HG02763 (cell line): ENCODE data around the gene TMEM87B.

ENCODE experiments used
- ATAC-seq: cut with Tn5 transposase; IDR thresholded peaks from one replicate; pipeline ENCODE4 v1.9.1; 2021; ENCODE audit warnings: mild to moderate bottlenecking, moderate library complexity; ENCODE audit not compliant: unreplicated experiment

Gene TMEM87B, protein sequence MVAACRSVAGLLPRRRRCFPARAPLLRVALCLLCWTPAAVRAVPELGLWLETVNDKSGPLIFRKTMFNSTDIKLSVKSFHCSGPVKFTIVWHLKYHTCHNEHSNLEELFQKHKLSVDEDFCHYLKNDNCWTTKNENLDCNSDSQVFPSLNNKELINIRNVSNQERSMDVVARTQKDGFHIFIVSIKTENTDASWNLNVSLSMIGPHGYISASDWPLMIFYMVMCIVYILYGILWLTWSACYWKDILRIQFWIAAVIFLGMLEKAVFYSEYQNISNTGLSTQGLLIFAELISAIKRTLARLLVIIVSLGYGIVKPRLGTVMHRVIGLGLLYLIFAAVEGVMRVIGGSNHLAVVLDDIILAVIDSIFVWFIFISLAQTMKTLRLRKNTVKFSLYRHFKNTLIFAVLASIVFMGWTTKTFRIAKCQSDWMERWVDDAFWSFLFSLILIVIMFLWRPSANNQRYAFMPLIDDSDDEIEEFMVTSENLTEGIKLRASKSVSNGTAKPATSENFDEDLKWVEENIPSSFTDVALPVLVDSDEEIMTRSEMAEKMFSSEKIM

DNA sequence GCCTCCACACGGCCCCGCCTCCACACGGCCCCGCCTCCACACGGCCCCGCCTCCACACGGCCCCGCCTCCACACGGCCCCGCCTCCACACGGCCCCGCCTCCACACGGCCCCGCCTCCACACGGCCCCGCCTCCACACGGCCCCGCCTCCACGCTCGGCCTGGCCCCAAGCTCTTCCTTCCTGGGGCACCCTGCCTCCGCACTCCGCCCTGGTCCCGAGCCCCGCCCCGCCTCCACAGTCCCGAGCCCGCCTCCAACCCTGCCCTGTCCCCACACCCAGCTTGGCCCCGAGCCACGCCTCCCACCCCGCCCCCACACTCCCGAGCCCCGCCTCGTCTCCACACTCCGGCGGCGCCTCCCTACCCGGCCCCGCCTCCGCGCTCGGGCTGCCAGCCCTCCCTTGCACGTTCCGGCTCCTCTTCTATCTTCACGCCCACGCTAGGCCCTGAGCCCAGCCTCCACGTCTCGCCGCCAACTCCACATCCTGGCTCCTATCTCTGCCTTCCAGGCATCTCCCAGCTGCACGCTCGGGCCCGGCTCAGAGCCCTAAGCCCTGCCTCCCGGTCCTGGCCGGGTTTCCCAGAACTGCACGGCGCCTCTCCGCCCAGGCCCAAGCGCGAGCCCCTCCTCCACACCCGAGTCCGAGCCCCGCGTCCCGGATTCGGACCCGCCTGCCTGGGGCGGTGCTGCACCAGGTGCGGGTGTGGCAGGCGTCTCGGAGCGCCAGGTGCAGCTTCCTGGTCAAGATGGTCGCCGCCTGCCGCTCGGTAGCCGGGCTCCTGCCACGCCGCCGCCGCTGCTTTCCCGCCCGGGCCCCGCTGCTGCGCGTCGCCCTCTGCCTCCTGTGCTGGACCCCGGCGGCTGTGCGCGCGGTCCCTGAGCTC, at the start of gene TMEM87B:
TMEM87B (plus strand) TSS at position 423 of the 883 bp plus-strand sequence; CDS start at position 746, 323 bp downstream.
- ATAC-seq = peak; percentile 66

- no peak for ATAC-seq
These were observed 49.5 kb upstream of the TMEM87B start for GRCh38 chr2:112005406-112006075.

- no peak for ATAC-seq
These were observed 49.0 kb upstream of the TMEM87B start for GRCh38 chr2:112006076-112006410.

- ATAC-seq = no peak
These were observed 47.6 kb upstream of the TMEM87B start for GRCh38 chr2:112007493-112007892.

GRCh38 chr2:112008910-112009485, 46.1 kb upstream of the TMEM87B start:
- ATAC-seq = no peak

GRCh38 chr2:112010751-112011150, 44.3 kb upstream of the TMEM87B start:
- no peak for ATAC-seq

DNA sequence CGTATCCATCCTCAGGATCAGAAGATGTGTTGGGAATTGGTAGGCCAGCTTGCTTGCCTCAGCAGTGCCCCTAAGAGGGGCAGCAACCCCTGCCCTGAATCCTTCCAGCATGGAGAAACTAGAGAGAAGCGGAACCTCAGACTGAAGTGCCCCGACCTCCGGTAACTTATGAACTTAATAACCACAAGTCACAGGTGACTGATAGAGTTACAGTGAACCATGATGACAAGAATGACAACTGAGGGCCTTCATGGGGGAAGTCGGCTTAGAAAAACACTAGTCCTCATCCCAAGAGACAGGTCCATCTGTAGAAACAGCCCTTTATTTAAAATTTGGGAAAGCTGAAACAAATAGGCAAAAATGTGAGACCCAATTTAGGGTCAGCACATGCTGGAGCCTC, 42.5 kb upstream of the TMEM87B start:
- ATAC-seq = no peak

- ATAC-seq = no peak
These were observed 36.2 kb upstream of the TMEM87B start for GRCh38 chr2:112018846-112019245.

- ATAC-seq = no peak
These were observed 35.5 kb upstream of the TMEM87B start for GRCh38 chr2:112019569-112019982.

DNA sequence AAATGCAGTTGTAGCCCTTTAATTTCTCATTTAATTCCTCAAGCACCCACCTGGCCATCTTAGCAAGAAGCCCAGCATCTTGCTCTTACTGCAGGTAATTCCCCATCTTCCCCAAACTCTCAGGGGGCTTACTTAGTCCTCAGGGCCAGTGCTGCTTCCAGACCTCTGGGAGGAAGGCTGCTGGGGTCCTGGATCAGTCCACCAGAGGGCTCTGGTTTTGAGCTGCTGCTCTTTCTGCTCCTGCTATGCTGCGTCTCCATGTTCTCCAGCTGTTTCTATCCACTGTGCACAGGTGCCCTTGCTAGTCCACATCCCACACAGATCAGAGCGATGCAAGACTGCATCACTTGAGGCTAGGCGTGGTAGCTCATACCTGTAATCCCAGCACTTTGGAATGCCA, 34.5 kb upstream of the TMEM87B start:
- ATAC-seq = no peak

DNA sequence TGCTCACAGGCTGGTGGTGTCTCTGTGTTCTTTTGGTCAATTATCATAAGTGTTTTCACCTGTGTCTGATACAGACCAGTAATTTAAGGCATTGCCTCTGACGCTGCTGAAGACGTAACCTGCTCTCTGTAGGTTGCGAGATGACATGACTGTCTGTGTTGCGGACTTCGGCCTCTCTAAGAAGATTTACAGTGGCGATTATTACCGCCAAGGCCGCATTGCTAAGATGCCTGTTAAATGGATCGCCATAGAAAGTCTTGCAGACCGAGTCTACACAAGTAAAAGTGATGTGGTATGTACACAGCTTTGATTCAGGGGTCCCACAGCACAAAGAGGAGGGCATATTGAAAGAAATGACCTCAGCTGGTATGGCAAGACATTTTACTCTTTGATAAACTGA, 33.8 kb upstream of the TMEM87B start:
- ATAC-seq = no peak

- ATAC-seq = no peak
These were observed 33.3 kb upstream of the TMEM87B start for GRCh38 chr2:112021781-112022231.

DNA sequence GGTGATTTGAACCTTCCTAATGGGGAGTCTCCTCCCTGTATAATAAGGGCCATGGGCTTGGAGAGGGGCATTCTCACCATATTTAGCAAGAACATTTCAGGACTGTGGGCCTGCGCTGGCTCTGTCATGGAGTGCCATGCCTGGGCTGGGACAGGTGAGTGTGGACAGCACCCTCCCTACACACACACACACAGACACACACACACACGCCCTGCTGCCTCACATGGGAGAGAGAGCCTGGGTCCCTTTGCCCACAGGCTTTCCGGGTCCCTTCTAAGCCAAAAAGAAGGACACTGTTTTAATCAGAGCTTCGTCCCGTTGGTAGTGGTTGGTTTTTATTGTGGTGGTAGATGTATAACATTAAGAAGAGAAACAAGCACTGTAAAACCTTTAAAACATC, 31.4 kb upstream of the TMEM87B start:
- ATAC-seq = no peak

GRCh38 chr2:112024231-112024630, 30.8 kb upstream of the TMEM87B start:
- no peak for ATAC-seq

GRCh38 chr2:112024896-112025491, 30.1 kb upstream of the TMEM87B start:
- ATAC-seq = no peak

- no peak for ATAC-seq
These were observed 28.6 kb upstream of the TMEM87B start for GRCh38 chr2:112026509-112026908.

- ATAC-seq = no peak
These were observed 27.3 kb upstream of the TMEM87B start for GRCh38 chr2:112027767-112028166.

DNA sequence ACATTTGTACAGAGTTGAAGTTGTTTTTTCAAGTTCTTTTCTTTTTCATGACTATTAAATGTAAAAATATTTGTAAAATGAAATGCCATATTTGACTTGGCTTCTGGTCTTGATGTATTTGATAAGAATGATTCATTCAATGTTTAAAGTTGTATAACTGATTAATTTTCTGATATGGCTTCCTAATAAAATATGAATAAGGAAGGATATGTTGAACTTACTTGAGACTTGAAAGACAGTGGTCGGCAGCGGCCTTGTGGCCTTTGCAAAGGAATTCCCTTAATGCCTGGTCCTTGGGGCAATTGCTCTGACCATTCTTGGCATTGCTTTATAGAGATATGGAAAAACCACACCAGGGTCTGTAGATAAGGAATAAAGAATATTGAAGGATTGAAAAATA, 25.9 kb upstream of the TMEM87B start:
- ATAC-seq = no peak

DNA sequence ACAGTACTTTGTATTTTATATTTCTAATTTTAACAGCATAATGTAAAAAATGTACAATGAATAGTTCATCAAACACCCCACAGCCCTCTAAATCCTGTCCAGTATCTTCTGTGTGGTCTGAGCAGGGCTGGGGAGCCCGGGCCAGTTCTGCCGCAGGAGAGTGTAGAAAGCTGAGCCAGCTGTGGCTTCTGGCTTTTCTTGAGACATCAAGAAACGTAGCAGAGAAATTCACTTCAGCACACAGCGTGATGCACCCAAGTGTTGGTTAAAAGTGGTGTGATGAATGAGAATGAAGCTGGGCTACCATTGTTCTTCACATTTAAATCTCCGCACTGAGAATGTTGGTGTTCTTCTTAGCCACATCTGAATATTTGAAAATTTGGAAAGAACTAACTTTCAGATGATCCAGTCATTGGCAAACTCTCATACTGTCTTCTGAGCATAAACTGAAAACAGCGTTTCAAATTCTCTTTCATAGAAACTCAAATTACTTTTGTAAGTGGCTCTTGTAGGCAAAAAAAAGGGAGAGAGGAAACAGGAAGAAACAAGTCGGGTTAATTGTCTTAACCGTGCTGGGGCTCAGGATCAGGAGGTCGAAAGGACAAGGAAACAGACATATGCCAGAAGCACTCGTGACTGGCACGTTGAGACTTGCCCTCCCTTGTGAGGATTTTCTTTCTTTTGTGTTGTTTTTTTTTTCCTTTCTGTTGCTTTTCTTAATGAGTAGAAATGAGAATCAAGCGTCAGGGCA, 23.4 kb upstream of the TMEM87B start:
- ATAC-seq = no peak

GRCh38 chr2:112032224-112032586, 22.9 kb upstream of the TMEM87B start:
- no peak for ATAC-seq
